Upper lobe of left lung (tissue), 6 donors: ENCODE measurements around the gene PRAMEF18. TPM values are rescaled to one million over a fixed set of nuclear protein-coding genes. Genes with fewer than 3 reads are reported as not detected.

Experiments used
- total RNA-seq, 6 donors: library from RNA; depleted of rRNA in 4 of 6; stranded (reverse); fragments of >200 nt in 4 of 6; gene quantifications; one replicate each; pipeline versions ENCODE4 v1.1.0 to v1.2.1, GENCODE V29; 2016 to 2021
- donor health status: DM: no; HTN: no; CAD: no; lungs with moderate emphysema.
- donor health status: DM: no; HTN: yes; CAD: no; lungs with severe emphysema.

Gene PRAMEF18
- total RNA-seq, 6 donors from 2014 or later: not detected

Other genes with a start within 250 kb of the PRAMEF18 start
- gene PRAMEF27, start 169.6 kb downstream of the PRAMEF18 start, total RNA-seq: not detected
- not detected for gene HNRNPCL3, start 165.4 kb downstream of the PRAMEF18 start, total RNA-seq
- not detected for gene PRAMEF25, start 155.4 kb downstream of the PRAMEF18 start, total RNA-seq
- gene HNRNPCL2, start 109.3 kb downstream of the PRAMEF18 start, total RNA-seq: not detected
- not detected for gene PRAMEF26, start 70.1 kb downstream of the PRAMEF18 start, total RNA-seq
- not detected for gene HNRNPCL4, start 60.5 kb downstream of the PRAMEF18 start, total RNA-seq
- not detected for gene PRAMEF9, start 54.3 kb downstream of the PRAMEF18 start, total RNA-seq
- not detected for gene PRAMEF13, start 24.7 kb downstream of the PRAMEF18 start, total RNA-seq
- not detected for gene PRAMEF5, start 28.0 kb upstream of the PRAMEF18 start, total RNA-seq
- gene PRAMEF8, start 59.0 kb upstream of the PRAMEF18 start, total RNA-seq: not detected
- gene PRAMEF33, start 77.4 kb upstream of the PRAMEF18 start, total RNA-seq: not detected
- not detected for gene PRAMEF15, start 89.4 kb upstream of the PRAMEF18 start, total RNA-seq
- gene PRAMEF14, start 121.0 kb upstream of the PRAMEF18 start, total RNA-seq: not detected
- gene PRAMEF19, start 145.8 kb upstream of the PRAMEF18 start, total RNA-seq: not detected
- not detected for gene PRAMEF17, start 163.5 kb upstream of the PRAMEF18 start, total RNA-seq
- gene PRAMEF20, start 184.3 kb upstream of the PRAMEF18 start, total RNA-seq: not detected